H1 (cell line): ENCODE measurements around the gene PHLPP2. TPM values are rescaled to one million over a fixed set of nuclear protein-coding genes. Genes with fewer than 3 reads are reported as not detected.

Source experiments
- CTCF ChIA-PET: fragments of 300-600 bp; sonication (Branson Sonifier 250); formaldehyde crosslinking; loops from one replicate; lab custom pipeline; 2021; ENCODE audit not compliant: partially characterized antibody; lab: Charles Lee
- POLR2A ChIA-PET: fragments of 300-600 bp; sonication (Branson Sonifier 250); formaldehyde crosslinking; loops from one replicate; lab custom pipeline; 2021; ENCODE audit warnings: inconsistent platforms; ENCODE audit not compliant: partially characterized antibody; lab: Charles Lee
- DNase-seq, 2 experiments: peaks; one replicate each; pipeline versions ENCODE4 v3.0.0 to v3.0.0-alpha.2; 2010 to 2022; ENCODE audit warnings: low spot score in 2 of 2, low read depth in 1 of 2, mixed read lengths in 1 of 2
- FAIRE-seq: peaks from 2 replicates; lab custom pipeline; 2011; peaks lifted over from hg19 to GRCh38; lab: Jason Lieb, UNC
- H2AFZ ChIP-seq: 2 replicates; pipeline ENCODE4 v1.8.1; 2012; ENCODE audit warnings: low read length, inconsistent platforms
- H2AK5ac ChIP-seq: 2 replicates; pipeline ENCODE4 v1.6.1; 2013; ENCODE audit warnings: low read depth, low read length
- H2BK120ac ChIP-seq: replicated peaks from 2 replicates; pipeline ENCODE3; 2013; ENCODE audit warnings: low read depth, low read length, inconsistent platforms
- H2BK12ac ChIP-seq: 2 replicates; pipeline ENCODE4 v1.6.1; 2013; ENCODE audit warnings: low read depth, low read length
- H2BK15ac ChIP-seq: 2 replicates; pipeline ENCODE4 v1.6.1; 2013; ENCODE audit warnings: low read length
- H2BK20ac ChIP-seq: 2 replicates; pipeline ENCODE4 v1.6.1; 2013; ENCODE audit warnings: low read length
- H2BK5ac ChIP-seq: 2 replicates; pipeline ENCODE4 v1.6.1; 2013; ENCODE audit warnings: low read depth, low read length
- H3K14ac ChIP-seq: 2 replicates; pipeline ENCODE4 v1.6.1; 2013; ENCODE audit warnings: inconsistent platforms; ENCODE audit not compliant: insufficient read length
- H3K18ac ChIP-seq: 2 replicates; pipeline ENCODE4 v1.6.1; 2013; ENCODE audit warnings: low read length; ENCODE audit errors: extremely low read depth
- H3K23ac ChIP-seq: 2 replicates; pipeline ENCODE4 v1.6.1; 2013; ENCODE audit warnings: inconsistent platforms; ENCODE audit not compliant: insufficient read length
- H3K23me2 ChIP-seq: 2 replicates; pipeline ENCODE4 v1.6.1; 2013; ENCODE audit warnings: low read depth, low read length
- H3K27ac ChIP-seq: 2 replicates; pipeline ENCODE4 v1.6.1; 2011; ENCODE audit warnings: low read depth, low read length, inconsistent platforms
- H3K27me3 ChIP-seq, 4 experiments: replicated peaks in 1 of 4; 1 replicate in 1 of 4; 2 replicates in 3 of 4; pipeline versions ENCODE4 v1.6.1 to v1.8.1; 2011 to 2013; ENCODE audit warnings: low read length in 3 of 4, mild to moderate bottlenecking in 3 of 4, inconsistent platforms in 2 of 4, mixed read lengths in 2 of 4, moderate library complexity in 1 of 4; ENCODE audit not compliant: control insufficient read depth in 3 of 4, insufficient read depth in 3 of 4; ENCODE audit errors: extremely low read depth in 1 of 4
- H3K36me3 ChIP-seq, 4 experiments: 2 replicates each; pipeline versions ENCODE4 v1.6.1 to v1.8.1; 2011 to 2013; ENCODE audit warnings: mild to moderate bottlenecking in 4 of 4, low read length in 3 of 4, moderate library complexity in 2 of 4, control low read depth in 1 of 4, inconsistent platforms in 1 of 4; ENCODE audit not compliant: insufficient read depth in 4 of 4, control insufficient read depth in 2 of 4
- H3K4ac ChIP-seq: replicated peaks from 2 replicates; pipeline ENCODE3; 2013; ENCODE audit warnings: low read length, low read depth, mixed read lengths, inconsistent platforms; ENCODE audit not compliant: insufficient read length
- H3K4me1 ChIP-seq, 4 experiments: replicated peaks in 1 of 4; 1 replicate in 1 of 4; 2 replicates in 3 of 4; pipeline versions ENCODE4 v1.6.1 to v1.8.1; 2011 to 2013; ENCODE audit warnings: low read length in 3 of 4, inconsistent platforms in 2 of 4, mixed read lengths in 1 of 4; ENCODE audit not compliant: insufficient read depth in 4 of 4, control insufficient read depth in 3 of 4
- H3K4me2 ChIP-seq, 2 experiments: 2 replicates each; pipeline versions ENCODE4 v1.6.1 to v1.8.1; 2011 to 2013; ENCODE audit warnings: low read depth in 2 of 2, low read length in 2 of 2, control low read depth in 1 of 2, inconsistent platforms in 1 of 2, mild to moderate bottlenecking in 1 of 2; ENCODE audit not compliant: insufficient read depth in 1 of 2
- H3K4me3 ChIP-seq, 4 experiments: fragments of 200-600, 300-600 bp in 1 of 4; sonication (generic), shearing (Covaris generic), sonication (Bioruptor Twin) in 1 of 4; 2 replicates each; pipeline versions ENCODE4 v1.5.1 to v1.8.1; 2011 to 2016; ENCODE audit warnings: low read length in 4 of 4, low read depth in 3 of 4, control low read depth in 2 of 4, inconsistent platforms in 2 of 4, mild to moderate bottlenecking in 2 of 4, mixed read lengths in 1 of 4, moderate library complexity in 1 of 4; ENCODE audit not compliant: insufficient read depth in 2 of 4; ENCODE audit errors: extremely low read depth in 1 of 4
- H3K56ac ChIP-seq: replicated peaks from 2 replicates; pipeline ENCODE3; 2013; ENCODE audit warnings: low read depth, mild to moderate bottlenecking, mixed read lengths, low read length, inconsistent platforms; ENCODE audit not compliant: insufficient read length
- H3K79me1 ChIP-seq: 2 replicates; pipeline ENCODE4 v1.6.1; 2013; ENCODE audit warnings: low read depth, low read length, control low read depth
- H3K79me2 ChIP-seq, 2 experiments: 2 replicates each; pipeline versions ENCODE4 v1.6.1 to v1.8.1; 2012 to 2013; ENCODE audit warnings: low read length in 2 of 2, mild to moderate bottlenecking in 2 of 2, inconsistent platforms in 1 of 2; ENCODE audit not compliant: insufficient read depth in 2 of 2, control insufficient read depth in 1 of 2
- H3K9ac ChIP-seq, 4 experiments: replicated peaks in 1 of 4; 1 replicate in 1 of 4; 2 replicates in 3 of 4; pipeline versions ENCODE4 v1.6.1 to v1.8.1; 2011 to 2013; ENCODE audit warnings: low read depth in 3 of 4, low read length in 3 of 4, control low read depth in 2 of 4, mild to moderate bottlenecking in 2 of 4, moderate library complexity in 2 of 4, inconsistent platforms in 1 of 4; ENCODE audit errors: extremely low read depth in 1 of 4
- H3K9me3 ChIP-seq, 2 experiments: 2 replicates each; pipeline versions ENCODE4 v1.6.1 to v1.8.1; 2012 to 2013; ENCODE audit warnings: mild to moderate bottlenecking in 2 of 2, moderate library complexity in 2 of 2, control low read depth in 1 of 2, inconsistent platforms in 1 of 2, low read depth in 1 of 2, low read length in 1 of 2, mixed read lengths in 1 of 2; ENCODE audit not compliant: insufficient read depth in 2 of 2
- H4K20me1 ChIP-seq, 2 experiments: replicated peaks in 1 of 2; 2 replicates each; pipeline versions ENCODE3 to v1.8.1; 2011 to 2013; ENCODE audit warnings: inconsistent platforms in 2 of 2, low read length in 2 of 2, mild to moderate bottlenecking in 1 of 2; ENCODE audit not compliant: insufficient read depth in 2 of 2, control insufficient read depth in 1 of 2
- H4K5ac ChIP-seq: 2 replicates; pipeline ENCODE4 v1.6.1; 2013; ENCODE audit warnings: low read length, low read depth, mixed read lengths, inconsistent platforms; ENCODE audit not compliant: insufficient read length
- H4K8ac ChIP-seq: 2 replicates; pipeline ENCODE4 v1.8.0; 2013; ENCODE audit warnings: mild to moderate bottlenecking, moderate library complexity, low read length, inconsistent platforms; ENCODE audit not compliant: insufficient read depth; ENCODE audit errors: extremely low read depth
- H4K91ac ChIP-seq: replicated peaks from 2 replicates; pipeline ENCODE3; 2013; ENCODE audit warnings: low read length, mixed read lengths, inconsistent platforms; ENCODE audit not compliant: insufficient read length
- YY1 ChIP-seq: IDR thresholded peaks from 2 replicates; pipeline ENCODE4 v1.6.1; 2011; ENCODE audit warnings: low read depth, mild to moderate bottlenecking, low read length
- WGBS, 2 experiments: shearing (Covaris generic) in 1 of 2; methylation state at CpG; one replicate each; pipeline versions ENCODE4 v1.1.6 to v1.1.7; 2013 to 2015; ENCODE audit warnings: low lambda C conversion rate in 2 of 2, mixed read lengths in 2 of 2, inconsistent platforms in 1 of 2, low coverage in 1 of 2, missing lambda C conversion rate in 1 of 2; ENCODE audit not compliant: insufficient replicate concordance in 2 of 2, insufficient coverage in 1 of 2, insufficient read length in 1 of 2; ENCODE audit errors: extremely low coverage in 1 of 2, missing lambda C conversion rate in 1 of 2; 5-methylcytosine and 5-hydroxymethylcytosine counted together
- polyA plus RNA-seq, 7 experiments: library from polyadenylated mRNA; depleted of rRNA in 3 of 7; stranded (reverse) in 5 of 7; unstranded in 2 of 7; fragments of >200 nt in 5 of 7; fragments of 200-250 nt in 2 of 7; gene quantifications; 1 replicate in 5 of 7; 2 replicates in 1 of 7; 4 replicates in 1 of 7; pipeline versions ENCODE4 v1.2.1 to v1.2.3, GENCODE V29; 2011 to 2013; ENCODE audit warnings: missing spikeins in 2 of 7, mixed read lengths in 2 of 7
- total RNA-seq: library from RNA; stranded (reverse); fragmentation: NEBNext Ultra II Directional; extraction: Animal tissue kit (Norgen Biotek cat#: 25700); gene quantifications from 2 replicates; pipeline ENCODE4 v1.2.1, GENCODE V29; 2021

The PHLPP2 gene
- total and polyA plus RNA-seq, 2 of the 8 experiments (the other 6 are each of a cell fraction or from before 2014, with no cell fraction given) = 7.3 to 12.9 TPM

DNA sequence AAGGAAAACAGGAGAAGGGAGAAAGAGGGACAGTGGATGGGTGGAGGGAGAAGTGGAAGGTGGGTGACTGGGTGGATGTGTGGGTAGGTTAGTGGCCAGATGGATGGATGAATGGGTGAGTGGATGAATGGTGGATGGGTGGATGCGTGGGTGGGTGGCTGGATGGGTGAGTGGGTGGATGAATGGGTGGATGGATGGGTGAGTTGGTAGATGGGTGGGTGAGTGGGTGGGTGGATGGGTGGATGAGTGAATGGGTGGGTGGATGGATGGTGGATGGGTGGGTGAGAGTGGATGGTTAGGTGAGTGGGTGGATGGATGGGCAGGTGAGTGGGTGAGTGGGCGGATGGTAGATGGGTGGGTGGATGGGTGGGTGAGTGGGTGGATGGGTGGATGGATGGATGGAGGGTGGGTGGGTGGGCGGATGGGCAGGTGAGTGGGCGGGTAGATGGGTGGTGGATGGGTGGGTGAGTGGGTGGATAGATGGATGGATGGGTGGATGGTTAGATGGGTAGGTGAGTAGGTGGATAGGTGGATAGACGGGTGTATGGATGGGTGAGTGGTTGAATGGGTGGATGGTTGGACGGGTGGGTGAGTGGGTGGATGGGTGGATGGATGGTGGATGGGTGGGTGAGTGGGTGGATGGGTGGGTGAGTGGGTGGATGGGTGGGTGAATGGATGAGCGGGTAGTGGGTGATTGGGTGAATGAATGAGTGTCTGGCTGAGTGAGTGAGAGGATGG lies 99.2 kb downstream of the PHLPP2 start:
- Histone ChIP-seq H3K56ac (no peak overlapping the region), H4K20me1 (no peaks in the 10 kb centered on the region), H3K23me2 (peaks cover 8% of the 10 kb centered on the region), H3K14ac (no peak overlapping the region), H3K4me2 (peak overlapping the region; percentile 67 to 75; a peak in 3 of 4 replicates), H4K8ac (peak overlapping the region; percentile 7; the same call in 1 of the 2 replicates), H2BK20ac (no peak overlapping the region), H2BK5ac (no peak overlapping the region), H4K91ac (no peak overlapping the region), H2BK120ac (no peak overlapping the region), H3K79me2 (peaks cover 0 to 16% of the 10 kb centered on the region in 2 experiments; a peak in 2 of 4 replicates), H4K5ac (no peak overlapping the region), H2AFZ (no peak overlapping the region), H3K9me3 (no peaks in the 10 kb centered on the region), H3K18ac (peak overlapping the region; percentile 83; the same call in 1 of the 2 replicates), H3K9ac (no peak overlapping the region), H2BK15ac (no peak overlapping the region), H3K4me1 (peaks cover 0 to 12% (median 6%) of the 10 kb centered on the region in 4 experiments; a peak in 6 of 7 replicates), H2AK5ac (no peak overlapping the region), H2BK12ac (peak overlapping the region; percentile 39; the same call in 1 of the 2 replicates), H3K79me1 (no peaks in the 10 kb centered on the region; the same call in none of the 2 replicates), H3K36me3 (peaks cover 2 to 11% (median 7%) of the 10 kb centered on the region in 4 experiments; a peak in 4 of 8 replicates), H3K27ac (no peak overlapping the region; the same call in 1 of the 2 replicates), H3K4me3 (peak overlapping the region in 3 of 4 experiments; percentile 86 to 99 (median 92); a peak in 4 of 8 replicates), H3K27me3 (no peaks in the 10 kb centered on the region), H3K23ac (no peak overlapping the region), H3K4ac (no peak overlapping the region)
- no peak for TF ChIP-seq YY1
- DNase-seq = no peak
- FAIRE-seq = no peak
- ChIA-PET POLR2A (interaction anchor here (0.7 to 1.0 kb wide), 8 partner anchors 9 to 235 kb away, joined by 3 to 8 read pairs (median 3); partner anchors contain the start of gene CHST4), CTCF (interaction anchor here (0.9 kb wide), 1 partner anchor 104 kb away, joined by 3 read pairs; no protein-coding TSS in a partner anchor)
- 91 to 100% methylated on average over 1 of the region's 7 CpGs for WGBS, 2 experiments
